HG03457 (cell line): ENCODE data around the gene DNAJC12.
A peak's percentile ranks its signal among the peaks of the same experiment; 100 is the strongest.
"Not testable (repeated sequence)": the region's sequence is repeated elsewhere in the genome, so short reads cannot be mapped to it uniquely, and the experiment has no call there.

ENCODE experiments used
- ATAC-seq: cut with Tn5 transposase; IDR thresholded peaks from one replicate; pipeline ENCODE4 v1.9.1; 2021; ENCODE audit warnings: moderate number of reproducible peaks; ENCODE audit not compliant: unreplicated experiment

Gene DNAJC12

GRCh38 chr10:67841737-67842136 is 3.7 kb upstream of the DNAJC12 start:
- no peak for ATAC-seq

- ATAC-seq, result no peak
Measured at GRCh38 chr10:67839951-67840350, 2.0 kb upstream of the DNAJC12 start.

DNA sequence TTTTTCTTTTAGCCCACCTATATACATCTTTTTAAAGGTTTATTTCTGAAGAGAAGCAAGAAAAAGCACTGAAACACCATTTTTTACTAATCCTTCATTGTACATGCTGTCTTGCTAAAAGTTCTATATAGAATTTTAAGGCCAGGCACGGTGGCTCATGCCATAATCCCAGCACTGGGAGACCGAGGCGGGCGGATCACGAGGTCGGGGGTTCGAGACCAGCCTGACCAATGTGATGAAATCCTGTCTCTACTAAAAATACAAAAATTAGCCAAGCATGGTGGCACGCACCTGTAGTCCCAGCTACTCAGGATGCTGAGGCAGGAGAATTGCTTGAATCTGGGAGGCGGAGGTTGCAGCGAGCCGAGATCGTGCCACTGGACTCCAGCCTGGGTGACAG is 1.5 kb upstream of the DNAJC12 start:
- not testable (repeated sequence) for ATAC-seq

DNA sequence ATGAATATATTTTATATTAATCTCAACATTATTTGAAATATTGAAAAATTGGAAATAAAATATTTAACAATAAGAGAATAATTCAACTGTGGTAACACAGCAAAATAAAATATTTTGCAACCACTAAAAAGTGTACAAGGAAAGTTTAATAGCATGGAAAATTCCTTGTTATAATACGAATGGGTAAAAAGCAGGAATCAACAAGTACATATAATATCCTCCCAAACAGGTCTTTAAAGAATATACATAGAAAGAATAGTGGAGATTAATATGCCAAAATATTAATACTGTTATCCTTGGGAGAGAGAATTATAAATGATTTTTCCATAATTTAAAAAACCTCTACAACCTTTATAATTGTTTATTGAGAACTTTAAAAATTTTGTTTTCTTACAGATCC is 1.0 kb downstream of the DNAJC12 start:
- ATAC-seq, result no peak

DNA sequence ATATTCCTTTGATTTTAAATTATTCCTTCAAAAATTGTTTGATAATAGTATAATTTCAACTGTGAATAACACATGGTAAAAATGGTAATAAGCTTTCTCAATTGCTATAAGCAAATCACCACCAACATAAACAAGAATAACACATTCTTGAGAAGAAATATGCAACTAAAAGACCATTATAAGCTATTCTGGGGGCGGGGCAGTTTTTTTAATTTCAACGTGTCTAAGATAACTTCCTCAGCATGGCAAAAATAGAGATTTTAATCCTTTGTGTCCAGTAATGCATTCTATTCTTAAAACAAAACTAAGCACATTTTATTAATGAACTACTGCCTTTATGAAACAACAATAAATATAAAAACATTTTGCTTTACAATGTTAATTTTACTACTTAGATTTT is 1.5 kb downstream of the DNAJC12 start:
- ATAC-seq, result no peak

DNA sequence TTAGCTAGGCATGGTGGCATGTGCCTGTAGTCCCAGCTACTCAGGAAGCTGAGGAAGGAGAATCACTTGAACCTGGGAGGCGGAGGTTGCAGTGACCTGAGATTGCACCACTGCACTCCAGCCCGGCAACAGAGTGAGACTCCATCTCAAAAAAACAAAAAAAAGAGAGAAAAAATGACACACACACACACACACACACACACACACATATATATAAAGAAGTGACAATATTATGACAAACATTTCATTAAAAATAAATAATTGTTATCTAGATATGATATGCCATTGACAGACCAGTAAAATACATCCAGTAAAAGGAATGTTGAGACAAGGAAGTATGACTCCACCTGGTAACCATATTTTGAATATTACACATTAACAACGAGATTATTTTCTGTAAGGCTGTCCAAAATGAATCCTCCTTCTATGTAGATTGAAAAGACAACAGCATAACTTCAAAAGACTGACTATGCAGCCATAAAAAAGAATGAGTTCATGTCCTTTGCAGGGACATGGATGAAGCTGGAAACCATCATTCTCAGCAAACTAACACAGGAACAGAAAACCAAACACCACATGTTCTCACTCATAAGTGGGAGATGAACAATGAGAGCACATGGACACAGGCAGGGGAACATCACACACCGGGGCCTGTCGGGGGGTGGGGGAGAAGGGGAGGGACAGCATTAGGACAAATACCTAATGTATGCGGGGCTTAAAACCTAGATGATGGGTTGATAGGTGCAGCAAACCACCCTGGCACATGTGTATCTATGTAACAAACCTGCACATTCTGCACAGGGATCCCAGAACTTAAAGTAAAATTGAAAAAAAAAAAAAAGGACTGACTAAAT is 2.2 kb downstream of the DNAJC12 start:
- ATAC-seq, result not testable (repeated sequence)

DNA sequence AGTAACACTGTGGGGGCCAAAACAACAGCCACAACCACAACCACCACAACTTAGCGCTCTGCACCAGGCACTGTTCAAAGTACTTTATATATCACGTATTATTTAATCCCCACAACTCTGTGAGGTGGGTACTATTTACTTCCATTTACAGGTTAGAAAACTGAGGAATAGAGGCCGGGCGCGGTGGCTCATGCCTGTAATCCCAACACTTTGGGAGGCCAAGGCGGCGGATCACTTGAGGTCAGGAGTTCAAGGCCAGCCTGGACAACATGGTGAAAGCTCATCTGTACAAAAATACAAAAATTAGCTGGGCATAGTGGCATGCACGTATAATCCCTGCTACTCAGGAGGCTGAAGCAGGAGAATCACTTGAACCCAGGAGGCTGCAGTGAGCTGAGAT is 3.6 kb downstream of the DNAJC12 start:
- ATAC-seq, result no peak

- no peak for ATAC-seq
Measured at GRCh38 chr10:67827811-67828210, 10.2 kb downstream of the DNAJC12 start.

GRCh38 chr10:67819768-67820204 is 18.2 kb downstream of the DNAJC12 start:
- no peak for ATAC-seq

- ATAC-seq, result no peak
Measured at GRCh38 chr10:67818323-67818722, 19.7 kb downstream of the DNAJC12 start.

DNA sequence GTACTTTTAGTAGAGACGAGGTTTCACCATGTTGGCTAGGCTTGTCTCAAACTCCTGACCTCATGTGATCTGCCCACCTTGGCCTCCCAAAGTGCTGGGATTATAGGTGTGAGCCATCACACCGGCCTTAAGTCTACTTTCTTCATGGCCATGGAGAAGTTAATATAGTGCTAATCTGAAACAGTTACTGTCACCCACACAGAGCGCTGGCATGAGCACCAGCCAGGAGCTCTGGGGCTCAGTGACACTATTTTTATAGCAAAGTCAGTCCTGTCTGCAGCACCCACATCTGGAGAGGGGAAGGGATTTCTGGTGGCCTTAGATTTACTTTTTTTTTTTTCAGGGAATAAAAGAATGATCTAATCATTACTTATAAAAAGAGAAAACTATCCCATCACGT is 21.3 kb downstream of the DNAJC12 start:
- no peak for ATAC-seq

DNA sequence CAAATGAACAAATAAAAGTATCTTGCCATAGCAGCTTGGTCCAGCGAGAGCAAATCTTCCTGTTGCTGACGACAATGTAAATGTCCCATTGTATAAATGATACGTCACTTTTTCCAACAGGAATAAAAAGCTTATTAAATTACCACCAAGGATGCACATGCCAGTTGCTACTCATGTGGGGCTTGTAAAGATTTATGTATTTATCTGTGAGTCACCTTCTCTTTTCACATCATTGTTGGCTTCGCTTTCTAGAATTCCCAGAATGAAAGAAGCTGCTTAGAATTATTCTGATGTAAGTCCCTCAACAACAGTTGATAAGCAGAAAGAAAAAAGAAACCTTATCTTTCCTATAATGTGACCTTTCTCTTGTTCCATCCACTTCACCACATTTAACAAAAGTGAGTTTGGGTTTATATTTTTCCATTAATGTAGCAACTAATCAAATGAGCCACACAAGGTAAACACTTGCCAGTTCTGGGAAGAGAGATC is 22.4 kb downstream of the DNAJC12 start:
- ATAC-seq, result no peak

- ATAC-seq, result no peak
Measured at GRCh38 chr10:67812007-67812406, 26.0 kb downstream of the DNAJC12 start.

- ATAC-seq, result no peak
Measured at GRCh38 chr10:67809107-67809506, 28.9 kb downstream of the DNAJC12 start.

GRCh38 chr10:67808704-67809103 is 29.3 kb downstream of the DNAJC12 start:
- no peak for ATAC-seq

- no peak for ATAC-seq
Measured at GRCh38 chr10:67807855-67808456, 30.0 kb downstream of the DNAJC12 start.

GRCh38 chr10:67804395-67804678 is 33.7 kb downstream of the DNAJC12 start:
- ATAC-seq, result no peak

DNA sequence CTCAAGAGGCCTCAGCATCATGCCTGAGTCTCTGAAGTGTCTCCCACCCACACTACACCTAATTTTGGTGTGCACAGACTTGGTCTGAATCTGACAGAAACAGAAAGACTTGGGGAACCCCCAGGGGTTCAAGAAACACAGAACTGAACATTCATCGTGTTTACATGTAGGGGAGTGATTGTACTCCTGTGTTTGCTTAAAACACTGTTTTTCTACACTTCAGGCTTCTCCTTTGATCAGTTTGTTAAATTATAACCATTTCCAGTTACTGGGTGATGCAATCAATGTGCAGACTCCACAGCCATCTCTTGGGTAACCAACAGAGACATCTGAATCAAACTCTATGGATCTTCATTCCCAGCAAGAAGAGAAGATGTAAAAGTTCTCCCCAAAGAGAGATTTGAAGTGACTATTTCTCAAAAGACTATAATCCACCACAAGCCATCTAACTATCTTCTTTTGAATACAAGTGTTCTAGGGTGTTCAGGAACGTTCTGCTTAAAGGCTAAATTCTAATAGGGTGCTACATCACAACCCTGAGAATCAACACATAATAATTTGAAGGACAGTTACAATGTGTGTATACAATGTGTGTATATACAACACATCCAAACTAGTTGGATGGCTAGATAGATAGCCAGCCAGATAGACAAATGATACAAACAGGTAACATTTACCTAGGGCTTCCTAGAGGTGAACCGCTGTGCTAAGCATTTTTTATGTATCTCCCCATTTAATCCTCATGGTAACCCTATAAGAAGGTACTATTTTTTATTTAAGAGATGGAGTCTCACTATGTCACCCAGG is 34.2 kb downstream of the DNAJC12 start:
- ATAC-seq, result peak; percentile 61

DNA sequence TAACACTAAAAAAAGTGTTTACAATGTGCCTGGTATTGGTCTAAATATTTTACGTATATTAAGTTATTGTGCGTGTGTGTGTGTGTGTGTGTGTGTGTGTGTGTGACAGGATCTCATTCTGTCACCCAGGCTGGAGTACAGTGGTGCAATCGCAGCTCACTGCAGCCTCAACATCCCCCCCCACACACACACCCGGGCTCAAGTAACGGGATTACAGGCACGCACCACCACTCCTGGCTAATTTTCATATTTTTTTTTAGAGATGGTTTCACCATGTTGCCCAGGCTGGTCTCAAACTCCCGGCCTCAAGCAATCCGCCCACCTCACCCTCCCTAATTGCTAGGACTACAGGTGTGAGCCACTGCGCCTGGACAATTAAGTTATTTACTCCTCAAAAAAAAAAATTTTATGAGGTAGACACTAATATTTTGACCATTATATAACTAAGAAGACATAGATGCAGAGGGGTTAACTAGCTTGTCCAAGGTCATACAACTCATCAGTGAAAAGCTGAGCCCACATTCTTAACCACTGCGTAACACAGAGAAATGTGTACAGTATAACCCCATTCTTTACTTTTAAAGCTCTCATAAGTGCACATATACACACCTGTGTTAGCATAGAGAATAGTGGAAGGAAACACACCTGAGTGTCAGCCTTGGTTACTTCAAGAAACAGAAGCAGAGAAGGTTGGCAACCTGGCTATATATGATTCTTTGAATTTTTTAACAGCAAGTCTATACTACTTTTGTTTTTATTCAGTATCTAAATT is 35.0 kb downstream of the DNAJC12 start:
- ATAC-seq, result no peak

GRCh38 chr10:67801118-67801517 is 36.9 kb downstream of the DNAJC12 start:
- ATAC-seq, result no peak

DNA sequence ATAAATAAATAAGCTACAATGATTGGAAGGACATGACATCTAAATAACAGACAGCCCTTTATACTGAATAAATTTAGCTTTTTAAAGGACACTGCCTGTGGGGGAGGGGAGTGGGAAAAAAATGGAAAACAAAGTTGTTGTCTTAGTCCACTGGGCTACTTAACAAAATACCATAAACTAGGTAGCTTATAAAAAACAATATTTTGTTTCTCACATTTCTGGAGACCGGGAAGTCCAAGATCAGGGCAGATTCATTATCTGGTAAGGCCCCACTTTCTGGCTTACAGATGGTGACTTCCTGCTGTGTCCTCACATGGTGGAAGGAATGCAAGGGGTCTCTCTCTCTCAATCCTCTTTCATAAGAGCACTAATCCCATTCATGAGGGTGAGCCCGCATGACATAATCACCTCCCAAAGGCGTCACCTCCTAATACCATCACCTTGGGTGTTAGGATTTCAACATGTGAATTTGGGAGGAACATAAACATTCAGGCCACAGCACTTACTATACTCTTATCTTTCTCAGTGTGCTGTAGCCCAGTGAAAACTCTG is 43.0 kb downstream of the DNAJC12 start:
- ATAC-seq, result no peak
